ENCODE measurements around the gene CLPTM1. TPM values are rescaled to one million over a fixed set of nuclear protein-coding genes. Genes with fewer than 3 reads are reported as not detected.

CLPTM1 gene
- total and polyA plus RNA-seq, 9 of the 15 experiments (the other 6 are each of a cell fraction or from before 2014, with no cell fraction given): 0.37 to 96.0 (median 27.5) TPM

GRCh38 chr19:45001087-45001739 is 46.0 kb downstream of the CLPTM1 start, which contains the start of gene RELB (continued):
- TF ChIP-seq ZNF584 (CRISPR knock-in tag; IDR thresholded peaks at IDR 0.05; ENCODE audit: low read depth) (no peak), ZNF655 (CRISPR knock-in tag; IDR thresholded peaks at IDR 0.05) (no peak), ZNF740 (CRISPR knock-in tag; IDR thresholded peaks at IDR 0.05) (no peak), ZNF740 (tag; IDR thresholded peaks at IDR 0.05) (no peak), TCFL5 (CRISPR knock-in tag; conservative IDR thresholded peaks at IDR 0.05) (no peak), ZBTB11 (CRISPR knock-in tag; IDR thresholded peaks at IDR 0.05) (0 out of 6 replicates have a peak, but pooled peaks of 1 of the 3 experiments have one; percentile 36), EGR1 (conservative IDR thresholded peaks at IDR 0.05) (peak; percentile 94), YBX1 (IDR thresholded peaks at IDR 0.05) (no peak), MAX (CRISPR knock-in tag; IDR thresholded peaks at IDR 0.05) (peak; percentile 42; the same call in 1 of the 2 replicates), NFIC (IDR thresholded peaks at IDR 0.05) (0 out of 2 replicates have a peak, but pooled peaks have one; percentile 15), ZNF764 (CRISPR knock-in tag; IDR thresholded peaks at IDR 0.05; ENCODE audit: low read depth) (no peak), TCF15 (CRISPR knock-in tag; IDR thresholded peaks at IDR 0.05) (no peak), KLF13 (tag; IDR thresholded peaks at IDR 0.05; ENCODE audit: borderline replicate concordance, low read depth) (peak; percentile 83; the same call in 1 of the 2 replicates), ZNF436 (CRISPR knock-in tag; IDR thresholded peaks at IDR 0.05) (no peak), FOSL1 (tag; conservative IDR thresholded peaks at IDR 0.05) (peak; percentile 56; the same call in 1 of the 2 replicates), RBM15 (IDR thresholded peaks at IDR 0.05; ENCODE audit: insufficient read depth, low read length) (no peak), ZBTB12 (CRISPR knock-in tag; IDR thresholded peaks at IDR 0.05) (peak; percentile 80), ZNF77 (CRISPR knock-in tag; IDR thresholded peaks at IDR 0.05) (no peak), CC2D1A (IDR thresholded peaks at IDR 0.05) (no peak), CTBP1 (IDR thresholded peaks at IDR 0.05; ENCODE audit: borderline replicate concordance) (peak; percentile 39; the same call in 1 of the 2 replicates)

Measured in K562 (cell line).